H1 (cell line): Measurements from ENCODE around the gene TLR9.

ENCODE experiments used
- ASH2L ChIP-seq: fragments of 200-600, 300-600 bp; sonication (generic); IDR thresholded peaks from one replicate; pipeline ENCODE4 v1.7.1; 2017; ENCODE audit warnings: low read length
- ATF2 ChIP-seq: IDR thresholded peaks from 2 replicates; pipeline ENCODE4 v1.6.1; 2012; ENCODE audit warnings: low read length, inconsistent platforms
- CBX8 ChIP-seq: fragments of 300-800, 300-1000 bp; sonication (generic); IDR thresholded peaks from 2 replicates; pipeline ENCODE4 v1.7.1; 2016; ENCODE audit warnings: low read depth, low read length, borderline replicate concordance
- CHD2 ChIP-seq: IDR thresholded peaks from 2 replicates; pipeline ENCODE4 v1.6.1; 2012; ENCODE audit warnings: low read length, improper control_type of control experiment
- CTCF ChIP-seq, 3 experiments: IDR thresholded peaks; 1 replicate in 2 of 3; 2 replicates in 1 of 3; pipeline versions ENCODE4 v1.5.1 to v1.6.1; 2011; ENCODE audit warnings: low read length in 3 of 3, mild to moderate bottlenecking in 3 of 3, inconsistent platforms in 2 of 3, low read depth in 1 of 3, moderate library complexity in 1 of 3; ENCODE audit not compliant: insufficient read depth in 1 of 3; ENCODE audit errors: control extremely low read depth in 1 of 3
- EP300 ChIP-seq, 2 experiments: IDR thresholded peaks; 1 replicate in 1 of 2; 2 replicates in 1 of 2; pipeline ENCODE4 v1.6.1; 2011 to 2012; ENCODE audit warnings: low read depth in 2 of 2, low read length in 2 of 2, mild to moderate bottlenecking in 2 of 2, borderline replicate concordance in 1 of 2, inconsistent platforms in 1 of 2, moderate library complexity in 1 of 2
- EZH2 ChIP-seq: fragments of 200-600 bp; sonication (generic); IDR thresholded peaks from 2 replicates; pipeline ENCODE4 v1.7.1; 2012; ENCODE audit warnings: low read depth, mild to moderate bottlenecking, moderate library complexity, low read length, inconsistent platforms; ENCODE audit not compliant: severe bottlenecking
- JUN ChIP-seq: IDR thresholded peaks from 2 replicates; pipeline ENCODE4 v1.6.1; 2011; ENCODE audit warnings: low read depth, mild to moderate bottlenecking, improper control_type of control experiment, low read length
- POLR2AphosphoS5 ChIP-seq: IDR thresholded peaks from 2 replicates; pipeline ENCODE4 v1.6.1; 2011; ENCODE audit warnings: low read depth, low read length
- RFX5 ChIP-seq: IDR thresholded peaks from 2 replicates; pipeline ENCODE4 v1.6.1; 2011; ENCODE audit warnings: low read depth, low read length, improper control_type of control experiment, borderline replicate concordance
- RNF2 ChIP-seq: fragments of 200-900, 300-1000 bp; sonication (generic); IDR thresholded peaks from 2 replicates; pipeline ENCODE4 v1.7.1; 2016; ENCODE audit warnings: borderline replicate concordance, low read depth, mild to moderate bottlenecking, antibody characterized with exemption, low read length; ENCODE audit not compliant: poor library complexity, severe bottlenecking; ENCODE audit errors: missing control alignments
- SIN3A ChIP-seq, 2 experiments: IDR thresholded peaks in 1 of 2; conservative IDR thresholded peaks in 1 of 2; 2 replicates each; pipeline ENCODE4 v1.6.1; 2011 to 2012; ENCODE audit warnings: low read length in 2 of 2, improper control_type of control experiment in 1 of 2, low read depth in 1 of 2, mild to moderate bottlenecking in 1 of 2
- SIRT6 ChIP-seq: IDR thresholded peaks from one replicate; pipeline ENCODE4 v1.7.1; 2012; ENCODE audit warnings: low read length, inconsistent platforms
- TBP ChIP-seq: IDR thresholded peaks from 2 replicates; pipeline ENCODE4 v1.6.1; 2011; ENCODE audit warnings: low read depth, low read length, improper control_type of control experiment

- no peak for TF ChIP-seq POLR2AphosphoS5
- TF ChIP-seq TBP: no peak
- TF ChIP-seq SIRT6: no peak
- no peak for TF ChIP-seq CTCF (IDR thresholded peaks at IDR 0.05; ENCODE audit: control extremely low read depth in 1 of 3, insufficient read depth in 1 of 3, low read depth in 1 of 3, low read length in 3 of 3)
- TF ChIP-seq EP300 (IDR thresholded peaks at IDR 0.05; ENCODE audit: borderline replicate concordance in 1 of 2, low read depth in 2 of 2, low read length in 2 of 2): no peak
- no peak for TF ChIP-seq EZH2
- no peak for TF ChIP-seq SIN3A (conservative IDR thresholded peaks at IDR 0.05 in 1 of 2, IDR thresholded peaks at IDR 0.05 in 1 of 2; ENCODE audit: low read depth in 1 of 2, low read length in 2 of 2)
- TF ChIP-seq RNF2: no peak
- no peak for TF ChIP-seq CBX8
- TF ChIP-seq ATF2: no peak
- no peak for TF ChIP-seq ASH2L
- no peak for TF ChIP-seq RFX5
- TF ChIP-seq CHD2: no peak
- TF ChIP-seq JUN: no peak
These were observed 5.0 kb upstream of the TLR9 start for GRCh38 chr3:52230461-52230860.
